Measurements from ENCODE around the gene ANKRD31.

GRCh38 chr5:75262271-75262670, 25.6 kb upstream of the ANKRD31 start:
- TF ChIP-seq TSHZ2 (CRISPR knock-in tag; IDR thresholded peaks at IDR 0.05) (no peak), RARB (CRISPR knock-in tag; IDR thresholded peaks at IDR 0.05) (no peak), ZNF8 (CRISPR knock-in tag; IDR thresholded peaks at IDR 0.05) (no peak), CREB5 (CRISPR knock-in tag; IDR thresholded peaks at IDR 0.05; ENCODE audit: low read depth) (no peak), PATZ1 (CRISPR knock-in tag; IDR thresholded peaks at IDR 0.05; ENCODE audit: borderline replicate concordance) (no peak), OSR1 (CRISPR knock-in tag; IDR thresholded peaks at IDR 0.05) (no peak), ARNTL (CRISPR knock-in tag; IDR thresholded peaks at IDR 0.05; ENCODE audit: borderline replicate concordance, low read depth) (no peak)
